ENCODE results near the gene LRRK1. TPM values are rescaled to one million over a fixed set of nuclear protein-coding genes. Genes with fewer than 3 reads are reported as not detected.

The LRRK1 gene
- total and polyA plus RNA-seq, 2 of the 4 experiments (the other 2 are of a cell fraction): 3.0 to 5.8 TPM

- intact Hi-C loops (cut with micrococcal nuclease): no loop called here
- peaks cover 9% of the 10 kb centered on the region for H3K4me1 ChIP-seq (ENCODE audit: control insufficient read depth, insufficient read depth, low read length)
These were observed 31.8 kb upstream of the LRRK1 start for GRCh38 chr15:100887211-100887913.

More at GRCh38 chr15:100887211-100887913, 31.8 kb upstream of the LRRK1 start:
- WGBS, 2 experiments (ENCODE audit: extremely low coverage in 2 of 2, insufficient read length in 1 of 2): 84% methylated on average over 14 of the region's 22 CpGs; no CpG with 5 or more reads in 1 of the 2 experiments
- no peak overlapping the region for H3K14ac ChIP-seq (replicated peaks; ENCODE audit: low read depth, low read length)
- no peak overlapping the region for H2BK15ac ChIP-seq (ENCODE audit: low read depth, low read length)
- peaks cover 13% of the 10 kb centered on the region for H3K27me3 ChIP-seq (ENCODE audit: control insufficient read depth, insufficient read depth, low read length)
- dilution Hi-C loops (cut with HindIII; ENCODE audit: low sequenced_read_pairs, unreplicated experiment): no loop called here
- H3K18ac ChIP-seq (ENCODE audit: low read depth, low read length): no peak overlapping the region
- in situ Hi-C loops (cut with MboI; ENCODE audit: low sequenced_read_pairs): no loop called here
- no peak overlapping the region for H4K8ac ChIP-seq (ENCODE audit: low read depth in 2 of 2, low read length in 2 of 2)
- no peak overlapping the region for H4K5ac ChIP-seq (ENCODE audit: low read depth, low read length)
- no peak overlapping the region for H3K4me3 ChIP-seq (ENCODE audit: insufficient read depth, low read depth, low read length)
- no peak overlapping the region for H2BK120ac ChIP-seq (ENCODE audit: low read depth, low read length)
- H3K23ac ChIP-seq (ENCODE audit: low read depth, low read length): no peak overlapping the region
- ATAC-seq (ENCODE audit: low read depth) (no peak), DNase-seq (no peak)
- H3K9me3 ChIP-seq (ENCODE audit: control insufficient read depth, insufficient read depth, low read length): no peaks in the 10 kb centered on the region
- H3K9me1 ChIP-seq (ENCODE audit: insufficient read depth, low read length): peaks cover 2% of the 10 kb centered on the region; the same call in 1 of the 2 replicates
- H3K27ac ChIP-seq (ENCODE audit: insufficient read depth, low read length): no peak overlapping the region
- no peak overlapping the region for H2AFZ ChIP-seq (replicated peaks; ENCODE audit: low read length, poor library complexity)
- H2AK5ac ChIP-seq (ENCODE audit: low read depth, low read length): no peak overlapping the region
- ChIA-PET POLR2A (ENCODE audit: unreplicated experiment) (no interaction called here), CTCF (no interaction called here)
- no peak overlapping the region for H2AK9ac ChIP-seq (replicated peaks; ENCODE audit: low read depth, low read length, poor library complexity)
- no peak for TF ChIP-seq RCOR1 (IDR thresholded peaks at IDR 0.05; ENCODE audit: insufficient replicate concordance, low read length)
- TF ChIP-seq MAZ (IDR thresholded peaks at IDR 0.05; ENCODE audit: borderline replicate concordance, low read depth, low read length): no peak
- no peak for TF ChIP-seq USF2 (IDR thresholded peaks at IDR 0.05; ENCODE audit: low read depth, low read length)
- no peak for TF ChIP-seq SMC3 (IDR thresholded peaks at IDR 0.05; ENCODE audit: low read depth, low read length)
- TF ChIP-seq FOS (IDR thresholded peaks at IDR 0.05; ENCODE audit: low read depth, low read length): no peak
- TF ChIP-seq CHD1 (IDR thresholded peaks at IDR 0.05; ENCODE audit: low read depth, low read length): no peak
- no peak for TF ChIP-seq CEBPB (IDR thresholded peaks at IDR 0.05; ENCODE audit: low read depth, low read length)
- no peak for TF ChIP-seq ELK1 (IDR thresholded peaks at IDR 0.05; ENCODE audit: borderline replicate concordance, low read depth, low read length)
- TF ChIP-seq POLR2A (IDR thresholded peaks at IDR 0.05; ENCODE audit: low read depth, low read length): no peak
- no peak for TF ChIP-seq MAFK (IDR thresholded peaks at IDR 0.05; ENCODE audit: low read depth, low read length)
- no peak for TF ChIP-seq NFE2L2 (IDR thresholded peaks at IDR 0.05; ENCODE audit: low read depth, low read length)
- no peak for TF ChIP-seq BHLHE40 (IDR thresholded peaks at IDR 0.05; ENCODE audit: low read depth, low read length)
- TF ChIP-seq MXI1 (IDR thresholded peaks at IDR 0.05; ENCODE audit: borderline replicate concordance, low read depth, low read length): no peak
- no peak for TF ChIP-seq RAD21 (IDR thresholded peaks at IDR 0.05; ENCODE audit: low read length)
- TF ChIP-seq, protein P1, sequence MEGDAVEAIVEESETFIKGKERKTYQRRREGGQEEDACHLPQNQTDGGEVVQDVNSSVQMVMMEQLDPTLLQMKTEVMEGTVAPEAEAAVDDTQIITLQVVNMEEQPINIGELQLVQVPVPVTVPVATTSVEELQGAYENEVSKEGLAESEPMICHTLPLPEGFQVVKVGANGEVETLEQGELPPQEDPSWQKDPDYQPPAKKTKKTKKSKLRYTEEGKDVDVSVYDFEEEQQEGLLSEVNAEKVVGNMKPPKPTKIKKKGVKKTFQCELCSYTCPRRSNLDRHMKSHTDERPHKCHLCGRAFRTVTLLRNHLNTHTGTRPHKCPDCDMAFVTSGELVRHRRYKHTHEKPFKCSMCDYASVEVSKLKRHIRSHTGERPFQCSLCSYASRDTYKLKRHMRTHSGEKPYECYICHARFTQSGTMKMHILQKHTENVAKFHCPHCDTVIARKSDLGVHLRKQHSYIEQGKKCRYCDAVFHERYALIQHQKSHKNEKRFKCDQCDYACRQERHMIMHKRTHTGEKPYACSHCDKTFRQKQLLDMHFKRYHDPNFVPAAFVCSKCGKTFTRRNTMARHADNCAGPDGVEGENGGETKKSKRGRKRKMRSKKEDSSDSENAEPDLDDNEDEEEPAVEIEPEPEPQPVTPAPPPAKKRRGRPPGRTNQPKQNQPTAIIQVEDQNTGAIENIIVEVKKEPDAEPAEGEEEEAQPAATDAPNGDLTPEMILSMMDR (conservative IDR thresholded peaks at IDR 0.05; ENCODE audit: low read depth, low read length): no peak
- TF ChIP-seq RFX5 (IDR thresholded peaks at IDR 0.05; ENCODE audit: low read depth, low read length): no peak
- H3K56ac ChIP-seq (ENCODE audit: extremely low read depth, insufficient read depth, low read length): no peak overlapping the region
- BruUV-seq (replicated peaks): no TSS peak
- H3K36me3 ChIP-seq (ENCODE audit: control insufficient read depth, insufficient read depth, low read length): no peaks in the 10 kb centered on the region
- H3K4ac ChIP-seq (ENCODE audit: low read depth, low read length): no peak overlapping the region
- H2BK20ac ChIP-seq (ENCODE audit: low read depth, low read length): no peak overlapping the region
- H3K4me2 ChIP-seq (ENCODE audit: low read depth, low read length): no peak overlapping the region
- no peak overlapping the region for H3K9ac ChIP-seq (ENCODE audit: low read depth, low read length)
- H4K20me1 ChIP-seq (ENCODE audit: insufficient read depth, low read length): no peaks in the 10 kb centered on the region
- no peak overlapping the region for H4K91ac ChIP-seq (ENCODE audit: insufficient read depth, low read depth, low read length)
- H2BK5ac ChIP-seq (ENCODE audit: low read depth, low read length, poor library complexity, severe bottlenecking): no peak overlapping the region
- no peaks in the 10 kb centered on the region for H3K79me1 ChIP-seq (ENCODE audit: low read depth in 1 of 2, low read length in 2 of 2)
